GM23248 (cell line): ENCODE results near the gene RSKR. TPM values are rescaled to one million over a fixed set of nuclear protein-coding genes. Genes with fewer than 3 reads are reported as not detected.
"Not testable (repeated sequence)": the region's sequence is repeated elsewhere in the genome, so short reads cannot be mapped to it uniquely, and the experiment has no call there.

Experiments used
- DNase-seq: peaks from one replicate; pipeline ENCODE4 v3.0.0-alpha.2; 2015
- H2AFZ ChIP-seq: fragments of 200-600 bp; sonication (generic); 2 replicates; pipeline ENCODE4 v1.6.1; 2016; ENCODE audit warnings: antibody characterized with exemption
- H3F3A ChIP-seq: fragments of 200-600 bp; sonication (generic); 2 replicates; pipeline ENCODE4 v1.6.1; 2016; ENCODE audit warnings: mild to moderate bottlenecking, antibody characterized with exemption, mixed run types; ENCODE audit not compliant: insufficient read depth
- H3K27ac ChIP-seq: fragments of 200-600 bp; sonication (generic); 2 replicates; pipeline ENCODE4 v1.5.1; 2016; ENCODE audit warnings: mild to moderate bottlenecking
- H3K27me3 ChIP-seq: fragments of 200-600 bp; sonication (generic); replicated peaks from 2 replicates; pipeline ENCODE4 v1.6.1; 2016; ENCODE audit warnings: mild to moderate bottlenecking; ENCODE audit not compliant: insufficient read depth
- H3K36me3 ChIP-seq: fragments of 200-600 bp; sonication (generic); 2 replicates; pipeline ENCODE4 v1.6.1; 2016; ENCODE audit warnings: low read depth, mild to moderate bottlenecking
- H3K4me1 ChIP-seq: fragments of 200-600 bp; sonication (generic); 2 replicates; pipeline ENCODE4 v1.6.1; 2016; ENCODE audit warnings: mild to moderate bottlenecking; ENCODE audit not compliant: insufficient read depth
- H3K4me2 ChIP-seq: fragments of 200-600 bp; sonication (generic); one replicate; pipeline ENCODE4 v1.6.1; 2016; ENCODE audit warnings: mild to moderate bottlenecking; ENCODE audit not compliant: unreplicated experiment
- H3K4me3 ChIP-seq: fragments of 200-600 bp; sonication (generic); 2 replicates; pipeline ENCODE4 v1.5.1; 2016; ENCODE audit warnings: mild to moderate bottlenecking
- H3K79me2 ChIP-seq: fragments of 200-600 bp; sonication (generic); 2 replicates; pipeline ENCODE4 v1.6.1; 2016; ENCODE audit warnings: mild to moderate bottlenecking; ENCODE audit not compliant: insufficient read depth
- H3K9ac ChIP-seq: fragments of 200-600 bp; sonication (generic); 2 replicates; pipeline ENCODE4 v1.6.1; 2016; ENCODE audit warnings: mild to moderate bottlenecking
- H3K9me2 ChIP-seq: fragments of 200-600 bp; sonication (generic); 2 replicates; pipeline ENCODE4 v1.6.1; 2016; ENCODE audit warnings: mixed run types, mild to moderate bottlenecking, moderate library complexity; ENCODE audit not compliant: insufficient read depth
- H3K9me3 ChIP-seq: fragments of 200-600 bp; sonication (generic); one replicate; pipeline ENCODE4 v1.6.1; 2017; ENCODE audit warnings: low read depth
- H4K20me1 ChIP-seq: fragments of 200-600 bp; sonication (generic); 2 replicates; pipeline ENCODE4 v1.6.0; 2016; ENCODE audit not compliant: insufficient read depth
- EZH2 ChIP-seq: fragments of 200-600 bp; sonication (generic); IDR thresholded peaks from 2 replicates; pipeline ENCODE4 v1.6.1; 2018; ENCODE audit warnings: antibody characterized with exemption, mild to moderate bottlenecking; ENCODE audit not compliant: insufficient read depth, poor library complexity, severe bottlenecking
- EZH2phosphoT487 ChIP-seq: fragments of 200-600 bp; sonication (generic); IDR thresholded peaks from 2 replicates; pipeline ENCODE4 v1.6.1; 2018; ENCODE audit warnings: antibody characterized with exemption, moderate library complexity, mild to moderate bottlenecking, low read depth; ENCODE audit not compliant: insufficient read depth
- WGBS, 2 experiments: methylation state at CpG; one replicate each; pipeline ENCODE4 v1.1.6; 2015 to 2017; ENCODE audit warnings: low lambda C conversion rate in 2 of 2, low coverage in 1 of 2; ENCODE audit errors: missing lambda C conversion rate in 2 of 2; 5-methylcytosine and 5-hydroxymethylcytosine counted together
- in situ Hi-C: fragments of 300-500 bp; cut with MboI; formaldehyde crosslinking; loops from 2 replicates; pipeline ENCODE4 v1.15.0; 2020
- polyA plus RNA-seq: library from polyadenylated mRNA; unstranded; fragments of >200 nt; fragmentation: Nextera tagmentation; extraction: Ambion mirVana; gene quantifications from 2 replicates; pipeline ENCODE4 v1.2.1, GENCODE V29; 2016
- total RNA-seq: library from RNA; depleted of rRNA; stranded (reverse); fragments of >200 nt; shearing (Covaris generic); gene quantifications from 2 replicates; pipeline ENCODE4 v1.2.3, GENCODE V29; 2014

The RSKR gene
- total and polyA plus RNA-seq, 2 experiments from 2014 or later: 0.86 to 1.2 TPM

DNA sequence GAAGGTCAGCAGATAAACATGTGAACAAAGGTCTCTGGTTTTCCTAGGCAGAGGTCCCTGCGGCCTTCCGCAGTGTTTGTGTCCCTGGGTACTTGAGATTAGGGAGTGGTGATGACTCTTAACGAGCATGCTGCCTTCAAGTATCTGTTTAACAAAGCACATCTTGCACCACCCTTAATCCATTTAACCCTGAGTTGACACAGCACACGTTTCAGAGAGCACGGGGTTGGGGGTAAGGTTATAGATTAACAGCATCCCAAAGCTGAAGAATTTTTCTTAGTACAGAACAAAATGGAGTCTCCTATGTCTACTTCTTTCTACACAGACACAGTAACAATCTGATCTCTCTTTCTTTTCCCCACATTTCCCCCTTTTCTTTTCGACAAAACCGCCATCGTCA is 44.4 kb upstream of the RSKR start:
- H3K4me2 ChIP-seq, H2AFZ ChIP-seq, H3K9ac ChIP-seq, H3K36me3 ChIP-seq, in situ Hi-C loops, H3K4me3 ChIP-seq, H4K20me1 ChIP-seq, H3K27ac ChIP-seq, DNase-seq, H3K27me3 ChIP-seq, H3K9me2 ChIP-seq, H3K9me3 ChIP-seq, H3F3A ChIP-seq: not testable (repeated sequence)
- peaks cover 100% of the 10 kb centered on the region for H3K79me2 ChIP-seq
- peaks cover 13% of the 10 kb centered on the region for H3K4me1 ChIP-seq
- WGBS, 2 experiments: 88 to 91% methylated on average over 6 to 8 of the region's 8 CpGs

DNA sequence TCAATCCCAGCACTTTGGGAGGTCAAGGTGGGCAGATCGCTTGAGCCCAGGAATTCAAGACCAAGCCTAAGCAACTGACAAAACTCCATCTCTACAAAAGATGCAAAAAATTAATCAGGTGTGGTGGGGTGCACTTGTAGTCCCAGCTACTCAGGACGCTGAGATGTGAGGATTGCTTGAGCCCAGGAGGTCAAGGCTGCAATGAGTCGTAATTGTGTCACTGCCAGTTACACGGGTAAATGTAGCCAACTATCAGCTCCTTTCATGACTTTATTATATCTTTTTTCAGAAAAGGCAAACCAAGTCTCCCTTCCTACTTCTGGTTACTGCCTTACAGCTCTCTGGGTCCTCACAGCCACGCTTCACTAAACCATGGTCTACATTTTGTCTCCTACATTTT is 43.8 kb upstream of the RSKR start:
- in situ Hi-C loops: no loop called here
- WGBS, 2 experiments: 63 to 65% methylated on average over 5 of the region's 5 CpGs
- DNase-seq: peak; percentile 62
- Histone ChIP-seq H3K4me2 (no peak overlapping the region), H3K27ac (no peak overlapping the region), H3K27me3 (no peaks in the 10 kb centered on the region), H3K9me3 (no peaks in the 10 kb centered on the region), H3K4me3 (no peak overlapping the region), H2AFZ (no peak overlapping the region), H3K79me2 (peaks cover 100% of the 10 kb centered on the region), H3K9me2 (no peaks in the 10 kb centered on the region), H3K9ac (no peak overlapping the region), H3K4me1 (peaks cover 9% of the 10 kb centered on the region), H3K36me3 (no peaks in the 10 kb centered on the region), H3F3A (0 out of 2 replicates have a peak, but pooled peaks cover 4% of the 10 kb centered on the region), H4K20me1 (no peaks in the 10 kb centered on the region; the same call in 1 of the 2 replicates)
- no peak for TF ChIP-seq EZH2phosphoT487
- no peak for TF ChIP-seq EZH2

DNA sequence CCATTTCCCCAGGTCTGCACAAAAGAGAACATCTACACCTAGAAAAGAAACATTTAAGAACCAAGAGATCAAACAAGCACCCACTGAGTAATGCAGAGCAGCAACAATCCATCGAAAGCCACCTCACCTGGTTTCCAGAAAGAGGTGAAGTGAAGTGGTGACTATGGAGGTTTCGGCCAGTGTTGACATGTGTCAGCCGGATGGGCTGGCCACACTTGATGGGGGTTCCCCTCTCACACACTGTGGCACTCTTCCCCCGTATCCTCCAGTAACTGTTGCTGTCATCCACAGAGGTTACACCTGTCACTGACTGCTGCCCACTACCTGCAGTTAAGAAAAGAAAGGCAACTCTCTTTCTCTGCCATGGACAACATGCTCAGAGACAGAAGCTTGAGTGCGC is 41.2 kb upstream of the RSKR start:
- no peak overlapping the region for H2AFZ ChIP-seq
- no peaks in the 10 kb centered on the region for H3F3A ChIP-seq
- H3K4me2 ChIP-seq: no peak overlapping the region
- no peak for DNase-seq
- no peaks in the 10 kb centered on the region for H3K9me2 ChIP-seq
- no peak overlapping the region for H3K4me3 ChIP-seq
- H3K79me2 ChIP-seq: peaks cover 95% of the 10 kb centered on the region
- no peak overlapping the region for H3K9ac ChIP-seq
- no peaks in the 10 kb centered on the region for H3K27me3 ChIP-seq
- in situ Hi-C loops: no loop called here
- H3K4me1 ChIP-seq: no peaks in the 10 kb centered on the region; the same call in 1 of the 2 replicates
- no peaks in the 10 kb centered on the region for H3K9me3 ChIP-seq
- 97 to 99% methylated on average over 5 of the region's 5 CpGs for WGBS, 2 experiments
- H4K20me1 ChIP-seq: no peaks in the 10 kb centered on the region; the same call in 1 of the 2 replicates
- H3K36me3 ChIP-seq: 0 out of 2 replicates have a peak, but pooled peaks cover 7% of the 10 kb centered on the region
- H3K27ac ChIP-seq: no peak overlapping the region
- TF ChIP-seq EZH2phosphoT487: no peak
- no peak for TF ChIP-seq EZH2

DNA sequence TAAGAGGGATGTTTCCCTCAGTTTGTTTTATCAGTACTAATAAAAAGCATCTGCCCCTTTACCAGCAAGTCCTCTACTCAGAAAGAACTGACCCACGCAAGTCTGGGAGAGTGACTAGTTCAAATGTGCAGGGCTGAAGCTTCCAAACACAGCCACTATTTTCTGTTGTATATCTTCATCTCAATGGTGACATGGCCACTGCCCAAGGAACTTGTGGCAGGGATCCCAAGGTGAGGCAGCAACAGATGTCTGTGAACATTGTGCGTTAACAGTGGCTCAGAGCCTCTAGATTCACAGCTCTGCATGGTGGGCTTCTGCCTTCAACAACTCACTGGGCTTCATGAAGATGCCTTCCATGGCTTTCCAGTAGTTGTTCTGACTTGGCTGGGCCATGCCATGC is 34.7 kb upstream of the RSKR start:
- peaks cover 16% of the 10 kb centered on the region; the same call in 1 of the 2 replicates for H3K36me3 ChIP-seq
- in situ Hi-C loops: no loop called here
- no peak overlapping the region for H3K4me3 ChIP-seq
- H3K4me2 ChIP-seq: no peak overlapping the region
- H3K9me3 ChIP-seq: no peaks in the 10 kb centered on the region
- TF ChIP-seq EZH2phosphoT487 (no peak), EZH2 (no peak)
- H3K27me3 ChIP-seq: no peaks in the 10 kb centered on the region
- no peak overlapping the region for H3K9ac ChIP-seq
- 96 to 97% methylated on average over 2 of the region's 2 CpGs for WGBS, 2 experiments
- peaks cover 12% of the 10 kb centered on the region for H3K4me1 ChIP-seq
- no peak for DNase-seq
- H2AFZ ChIP-seq: no peak overlapping the region
- H4K20me1 ChIP-seq: no peaks in the 10 kb centered on the region
- no peak overlapping the region for H3K27ac ChIP-seq
- H3K79me2 ChIP-seq: peaks cover 60% of the 10 kb centered on the region
- H3F3A ChIP-seq: peaks cover 21% of the 10 kb centered on the region
- H3K9me2 ChIP-seq: no peaks in the 10 kb centered on the region
